Activated CD8-positive, alpha-beta memory T cell treated with anti-CD3 and anti-CD28 coated beads for 4 hours (primary cell): ENCODE results near the gene HEXIM2.
A peak's percentile ranks its signal among the peaks of the same experiment; 100 is the strongest.
"Not testable (repeated sequence)": the region's sequence is repeated elsewhere in the genome, so short reads cannot be mapped to it uniquely, and the experiment has no call there.

Source experiments
- DNase-seq, 2 donors: peaks; one replicate each; pipeline ENCODE4 v3.0.0-alpha.2; 2020; ENCODE audit warnings: low read depth in 2 of 2

HEXIM2 gene, protein sequence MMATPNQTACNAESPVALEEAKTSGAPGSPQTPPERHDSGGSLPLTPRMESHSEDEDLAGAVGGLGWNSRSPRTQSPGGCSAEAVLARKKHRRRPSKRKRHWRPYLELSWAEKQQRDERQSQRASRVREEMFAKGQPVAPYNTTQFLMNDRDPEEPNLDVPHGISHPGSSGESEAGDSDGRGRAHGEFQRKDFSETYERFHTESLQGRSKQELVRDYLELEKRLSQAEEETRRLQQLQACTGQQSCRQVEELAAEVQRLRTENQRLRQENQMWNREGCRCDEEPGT

DNA sequence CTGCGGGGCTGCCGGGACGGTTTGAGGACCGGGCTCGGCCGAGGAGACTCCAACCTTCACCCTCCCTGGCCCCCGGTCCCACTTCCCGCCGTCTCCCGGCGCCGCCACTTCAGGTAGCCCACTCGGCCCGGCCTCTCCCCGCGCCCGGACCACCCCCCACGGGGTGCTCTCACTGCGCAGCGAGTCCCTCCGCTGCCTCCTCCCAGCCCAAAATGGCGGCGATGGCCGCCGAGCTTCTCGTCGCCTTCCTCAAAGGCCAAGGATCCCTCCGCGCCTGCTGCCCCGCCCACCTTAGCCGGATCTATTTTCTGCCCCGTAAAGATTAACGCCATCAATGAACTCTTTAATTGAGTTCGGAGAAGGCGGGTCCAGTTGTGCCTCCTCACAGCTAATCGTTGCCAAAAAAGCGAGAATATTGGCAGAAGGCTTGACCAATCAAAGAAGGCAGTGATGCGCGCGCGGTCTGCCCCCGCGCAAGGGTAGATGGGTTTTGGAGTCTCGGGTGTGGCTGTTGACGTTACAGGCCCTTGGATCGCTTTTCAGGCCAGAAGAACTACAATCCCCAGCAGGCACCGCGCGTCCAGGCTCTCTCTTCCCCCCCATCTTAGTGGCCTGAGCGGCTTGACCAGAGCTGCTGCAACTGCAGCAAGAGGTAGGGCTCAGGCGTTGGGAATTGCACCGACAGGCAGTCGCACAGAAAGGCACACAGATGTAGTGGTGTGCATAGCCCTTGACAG lies at the start of gene HEXIM2:
Gene HEXIM2 (plus strand): TSS at position 588 of the 737 bp plus-strand sequence. CDS start 919 bp downstream, outside the sequence.
- DNase-seq: peak; percentile 96 to 98

DNA sequence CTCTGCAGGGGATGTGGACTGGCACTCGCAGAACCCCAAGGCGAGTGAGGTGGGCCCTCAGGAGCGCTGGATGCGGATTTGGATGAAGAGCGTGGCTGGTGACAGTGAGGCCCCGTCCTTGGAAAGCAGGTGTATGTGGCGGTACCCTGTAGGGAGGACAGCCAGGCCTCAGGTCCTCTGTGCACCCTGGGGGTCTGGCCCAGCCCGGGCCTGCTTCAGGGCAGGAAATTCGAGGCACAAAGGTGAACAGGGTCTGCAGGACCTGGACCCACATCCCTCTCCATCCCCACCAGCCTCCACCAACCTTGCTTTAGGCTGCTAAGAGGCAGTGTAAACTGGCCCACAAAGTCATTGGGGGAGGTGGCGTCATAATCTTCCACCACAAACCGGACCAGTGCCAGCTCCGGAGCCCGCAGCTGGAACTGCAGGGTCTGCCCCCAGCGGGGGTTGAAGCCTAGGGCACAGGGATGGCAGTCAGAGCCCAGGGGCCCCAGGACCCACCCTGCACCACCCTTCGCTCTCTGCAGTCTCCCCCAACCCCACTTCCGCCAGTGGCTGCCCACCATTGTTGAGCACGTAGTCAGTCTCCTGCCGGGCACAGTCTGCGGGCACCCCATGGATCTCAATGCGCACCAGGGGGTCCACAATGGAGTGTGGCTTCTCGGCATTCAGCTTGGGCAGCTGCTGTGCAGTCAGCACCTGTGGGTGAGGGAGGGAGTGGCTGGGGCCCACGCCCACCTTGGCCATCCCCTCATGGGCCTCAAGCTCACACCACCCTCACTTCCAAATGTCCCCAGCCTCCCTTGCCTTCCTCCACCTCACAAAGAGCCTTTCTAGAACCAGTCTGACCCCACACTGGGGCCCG lies 48.9 kb upstream of the HEXIM2 start:
- no peak for DNase-seq

DNA sequence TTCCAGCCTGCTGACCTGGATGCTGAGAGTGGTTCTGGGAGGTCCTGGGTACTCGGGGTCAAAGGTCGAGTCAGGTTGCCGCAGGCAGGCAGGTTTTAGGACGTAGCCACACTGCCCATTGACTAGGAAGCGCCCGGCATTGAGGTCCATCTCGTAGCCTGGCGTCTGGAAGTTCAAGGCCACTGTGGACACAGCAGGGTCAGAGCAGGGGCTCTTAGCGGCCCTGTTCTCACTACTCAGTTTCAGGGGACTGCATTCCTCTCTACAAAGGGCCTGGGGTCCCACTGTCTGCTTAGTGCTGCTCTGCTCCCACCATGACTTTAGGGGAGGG lies 48.3 kb upstream of the HEXIM2 start:
- no peak for DNase-seq

DNA sequence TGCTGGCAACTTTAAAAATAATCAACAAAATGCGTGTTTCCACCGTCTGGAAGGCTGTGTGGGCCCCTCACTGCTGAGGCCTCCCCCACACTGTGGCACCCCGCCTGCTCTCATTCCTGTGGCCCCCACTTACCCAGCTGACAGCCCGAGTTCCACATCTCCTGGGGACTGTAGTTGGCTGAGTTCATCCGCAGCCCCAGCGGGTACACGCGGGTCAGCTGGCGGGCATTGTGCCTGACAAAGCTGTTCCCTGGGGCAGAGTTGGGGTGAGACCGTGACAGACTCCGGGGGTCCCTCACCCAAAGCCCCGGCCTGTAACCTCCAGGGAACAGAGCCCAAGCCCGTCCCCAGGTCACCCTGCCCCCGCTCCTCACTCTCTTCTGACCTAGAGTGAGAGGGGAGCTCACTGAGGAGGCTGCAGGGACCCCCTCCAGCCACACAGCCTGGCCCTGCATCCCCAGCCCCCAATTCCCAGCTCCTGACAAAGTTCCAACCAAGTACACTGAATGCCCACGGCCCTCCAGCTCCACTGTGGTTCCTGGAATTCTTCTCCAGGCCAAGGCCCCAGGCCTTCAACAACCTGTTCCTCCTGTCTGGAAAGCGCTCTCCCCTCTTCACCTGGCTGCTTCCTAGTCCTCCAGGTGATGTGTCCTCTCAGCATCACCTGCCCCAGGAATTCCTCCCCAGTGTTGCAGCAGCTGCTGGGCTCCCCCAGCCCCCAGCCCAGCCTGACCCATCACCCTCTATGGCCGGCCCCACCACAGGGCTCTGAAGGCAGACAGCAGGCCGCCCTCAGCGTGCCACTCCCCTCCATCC lies 47.4 kb upstream of the HEXIM2 start:
- no peak for DNase-seq

DNA sequence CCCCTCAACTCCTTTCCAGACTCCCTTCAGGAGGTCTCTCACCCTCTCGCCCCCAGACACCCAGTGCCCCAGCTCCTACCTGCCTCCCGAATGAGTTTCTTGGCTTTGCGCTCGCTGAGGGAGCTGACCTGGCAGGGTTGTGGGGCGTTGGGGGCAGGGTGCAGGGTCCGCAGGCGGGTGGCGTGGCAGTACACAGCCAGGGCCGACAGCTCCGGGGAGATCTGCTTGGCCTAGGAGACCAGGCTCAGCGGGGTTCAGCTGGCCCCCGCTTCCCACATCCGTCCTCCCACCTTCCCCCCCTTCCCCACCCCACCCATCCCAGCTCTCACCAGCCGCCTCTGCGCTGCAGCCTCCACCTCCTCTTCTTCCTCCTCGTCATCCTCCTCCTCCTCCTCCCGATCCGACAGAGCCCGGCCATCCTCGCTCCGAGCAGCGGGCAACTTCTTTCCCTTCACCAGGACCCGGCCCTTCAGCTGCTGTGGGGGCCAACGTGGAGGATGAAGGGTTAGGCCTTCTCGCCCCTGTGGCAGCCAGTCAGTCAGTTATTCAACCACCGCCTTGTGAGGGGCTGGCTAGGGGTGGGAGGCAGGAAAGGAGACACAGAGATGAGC lies 46.6 kb upstream of the HEXIM2 start:
- DNase-seq: no peak

DNA sequence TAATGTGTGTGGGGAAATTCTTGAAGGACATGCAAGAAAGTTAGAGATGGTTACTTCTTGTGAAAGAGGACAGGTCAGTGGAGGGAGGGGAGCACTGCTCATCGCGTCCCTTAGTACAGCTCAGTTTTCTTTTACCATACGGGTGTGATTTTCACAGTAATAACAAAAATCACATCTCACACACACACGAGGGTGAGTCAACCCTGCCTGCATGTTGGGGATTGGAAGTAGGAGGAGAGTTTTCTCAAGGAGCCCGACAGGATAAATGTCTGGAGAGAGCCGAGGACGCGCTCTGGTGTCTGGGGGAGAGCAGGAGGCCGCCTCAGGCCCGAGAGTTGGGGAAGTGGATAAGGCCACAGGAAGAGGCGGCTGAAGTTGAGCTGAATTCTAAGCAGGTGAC lies 45.8 kb upstream of the HEXIM2 start:
- no peak for DNase-seq

DNA sequence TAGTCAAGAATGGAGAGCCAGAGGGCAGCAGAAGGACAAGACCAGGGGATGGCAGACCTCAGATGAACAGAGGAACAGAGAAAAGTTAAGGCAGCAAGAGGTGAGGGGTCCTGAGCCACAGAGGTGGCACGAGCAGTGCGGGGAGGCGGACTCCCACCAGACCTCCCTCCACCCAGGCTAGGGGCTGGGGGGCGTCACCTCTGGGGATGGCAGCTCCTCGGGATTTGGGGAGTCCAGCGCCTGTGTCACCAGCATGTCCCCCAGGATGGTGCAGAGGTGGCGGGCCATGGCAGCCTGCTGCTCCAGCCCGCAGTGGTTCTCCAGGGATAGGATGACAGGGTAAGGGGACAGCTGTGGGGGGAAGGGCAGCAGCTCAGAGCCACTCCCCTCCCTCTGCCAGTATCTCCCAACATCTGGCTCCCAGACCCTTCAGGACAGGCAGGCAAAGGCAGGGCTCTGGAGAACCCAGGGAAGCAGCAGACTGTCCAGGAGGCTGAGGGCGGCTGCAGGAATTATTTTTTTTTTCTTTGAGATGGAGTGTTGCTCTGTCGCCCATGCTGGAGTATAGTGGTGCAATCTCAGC lies 45.1 kb upstream of the HEXIM2 start:
- DNase-seq: no peak

DNA sequence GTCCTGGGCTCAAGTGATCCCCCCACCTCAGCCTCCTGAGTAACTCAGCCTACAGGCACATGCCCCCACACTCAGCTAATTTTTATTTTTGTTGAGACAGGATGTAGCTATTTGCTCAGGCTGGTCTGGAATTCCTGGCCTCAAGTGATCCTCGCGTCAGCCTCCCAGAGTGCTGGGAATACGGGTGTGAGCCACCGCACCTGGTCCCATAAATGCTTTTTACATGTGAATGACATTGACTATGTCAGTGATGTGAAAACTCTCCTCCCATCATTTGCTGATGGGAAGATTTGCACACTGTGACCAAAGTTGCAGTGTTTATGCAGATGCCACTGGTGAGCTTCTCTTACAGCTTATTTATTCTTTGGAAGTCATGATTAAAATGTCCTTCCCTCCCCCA lies 44.3 kb upstream of the HEXIM2 start:
- DNase-seq: no peak

DNA sequence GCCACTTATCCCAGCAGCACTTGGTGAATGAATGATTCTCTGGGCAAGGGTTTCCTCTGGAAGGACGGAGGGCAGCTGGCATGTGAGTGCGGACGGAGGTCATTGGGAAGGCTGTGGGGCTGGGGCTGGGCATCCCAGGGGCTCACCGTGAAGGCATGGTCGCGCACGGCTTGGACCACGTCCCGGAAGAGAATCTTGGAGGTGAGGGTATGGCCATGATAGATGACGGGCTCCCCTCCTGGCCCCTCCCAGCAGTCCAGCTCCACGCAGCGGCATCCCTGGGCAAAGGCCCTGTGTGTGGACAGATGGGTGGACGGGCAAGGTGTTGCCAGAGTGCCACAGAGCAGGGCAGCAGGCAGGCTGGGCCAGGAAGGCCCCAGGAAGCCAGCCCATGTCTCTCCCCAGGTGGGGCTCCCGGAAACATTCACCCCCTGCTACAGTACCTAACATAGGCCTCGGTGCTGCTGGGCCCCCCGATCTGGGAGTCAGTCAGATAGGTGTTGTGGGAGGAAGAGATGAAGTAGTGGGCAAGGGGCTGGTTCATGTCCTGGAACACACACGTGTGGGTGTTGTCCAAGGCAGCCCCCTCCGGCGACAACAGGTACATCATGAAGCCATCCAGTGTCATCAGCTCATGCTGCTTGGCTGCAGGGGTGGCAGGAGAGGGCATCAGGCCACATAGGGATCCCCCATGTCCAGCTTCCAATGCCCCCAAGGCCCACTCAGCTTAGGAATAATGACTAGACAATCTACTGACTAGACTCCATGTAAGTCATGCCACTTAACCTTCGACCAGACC lies 43.6 kb upstream of the HEXIM2 start:
- no peak for DNase-seq

DNA sequence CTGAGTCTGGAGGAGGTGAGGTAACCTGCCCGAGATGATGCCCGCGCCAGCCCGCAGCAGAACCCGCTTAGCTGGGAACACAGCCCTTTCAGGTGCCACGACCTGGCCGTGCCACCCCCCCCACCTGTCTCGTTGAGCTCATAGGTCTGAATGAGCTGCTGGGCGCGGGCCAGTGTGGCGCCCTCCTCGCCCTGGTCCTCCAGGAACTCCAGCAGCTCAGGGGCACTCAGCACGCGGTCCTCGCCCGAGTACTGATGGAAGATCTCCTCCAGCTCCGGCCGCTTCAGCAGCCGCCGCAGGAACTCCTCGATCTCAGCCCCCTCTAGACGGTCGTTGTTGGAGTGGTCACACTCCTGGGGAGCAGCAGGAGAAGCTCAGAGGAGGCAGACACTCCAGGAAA lies 43.0 kb upstream of the HEXIM2 start:
- DNase-seq: no peak

DNA sequence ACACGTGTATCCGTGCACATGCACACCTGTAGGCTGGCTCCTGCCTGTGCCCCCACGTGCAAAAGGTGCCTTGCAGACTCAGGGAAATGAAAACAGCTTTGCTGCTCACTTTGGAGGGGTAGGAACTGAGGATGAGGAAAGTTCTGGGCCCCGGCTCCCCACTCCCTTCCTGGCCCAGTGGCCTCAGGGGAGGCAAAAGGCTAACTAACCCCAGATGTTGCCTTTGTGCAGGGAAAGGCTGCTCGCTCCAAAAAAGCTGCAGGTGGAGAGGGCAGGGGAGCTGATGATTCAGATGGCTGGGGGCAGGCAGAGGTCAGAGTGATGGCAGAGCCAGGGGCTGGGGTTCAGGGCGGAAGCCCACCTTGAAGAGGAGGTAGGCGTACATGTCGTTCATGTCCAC lies 41.7 kb upstream of the HEXIM2 start:
- no peak for DNase-seq

DNA sequence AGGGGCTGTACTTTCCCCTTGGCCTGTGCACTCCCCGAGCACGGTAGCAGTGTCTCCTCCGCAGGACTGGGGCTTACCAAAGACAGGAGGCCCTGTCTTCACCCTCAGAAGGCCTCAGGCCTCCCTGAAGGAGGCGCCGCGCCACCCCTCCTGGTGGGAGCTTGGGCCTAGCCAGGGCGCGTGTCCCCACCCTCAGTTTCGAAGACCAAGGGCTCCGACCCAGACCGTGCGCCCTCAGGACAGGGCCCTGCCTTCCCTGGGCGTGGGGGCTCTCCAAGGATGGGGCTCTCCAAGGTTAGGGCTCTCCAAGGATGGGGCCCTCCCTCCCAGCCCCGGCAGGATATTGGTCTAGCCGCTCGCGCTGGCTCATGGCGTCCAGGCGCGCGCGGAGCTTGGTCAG lies 41.1 kb upstream of the HEXIM2 start:
- DNase-seq: no peak

DNA sequence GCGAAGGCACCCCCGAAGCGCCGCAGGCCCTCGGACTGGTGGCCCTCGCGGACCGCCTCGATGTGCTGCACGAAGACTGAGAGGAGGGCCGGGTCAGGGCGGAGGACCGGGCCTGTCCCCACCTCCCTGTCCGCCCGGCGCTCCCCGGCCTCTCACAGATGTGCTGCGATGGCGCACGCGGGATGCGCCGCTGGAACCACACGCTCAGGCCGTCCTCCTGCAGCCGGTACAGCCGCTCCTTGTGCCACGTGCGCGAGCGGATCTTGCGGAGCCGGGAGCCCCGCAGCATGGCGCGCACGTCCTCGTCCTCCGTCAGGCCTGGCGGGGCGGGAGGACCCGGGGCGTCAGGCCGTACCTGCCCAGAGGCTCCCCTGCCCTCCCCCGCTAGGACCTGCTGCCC lies 40.6 kb upstream of the HEXIM2 start:
- DNase-seq: no peak

DNA sequence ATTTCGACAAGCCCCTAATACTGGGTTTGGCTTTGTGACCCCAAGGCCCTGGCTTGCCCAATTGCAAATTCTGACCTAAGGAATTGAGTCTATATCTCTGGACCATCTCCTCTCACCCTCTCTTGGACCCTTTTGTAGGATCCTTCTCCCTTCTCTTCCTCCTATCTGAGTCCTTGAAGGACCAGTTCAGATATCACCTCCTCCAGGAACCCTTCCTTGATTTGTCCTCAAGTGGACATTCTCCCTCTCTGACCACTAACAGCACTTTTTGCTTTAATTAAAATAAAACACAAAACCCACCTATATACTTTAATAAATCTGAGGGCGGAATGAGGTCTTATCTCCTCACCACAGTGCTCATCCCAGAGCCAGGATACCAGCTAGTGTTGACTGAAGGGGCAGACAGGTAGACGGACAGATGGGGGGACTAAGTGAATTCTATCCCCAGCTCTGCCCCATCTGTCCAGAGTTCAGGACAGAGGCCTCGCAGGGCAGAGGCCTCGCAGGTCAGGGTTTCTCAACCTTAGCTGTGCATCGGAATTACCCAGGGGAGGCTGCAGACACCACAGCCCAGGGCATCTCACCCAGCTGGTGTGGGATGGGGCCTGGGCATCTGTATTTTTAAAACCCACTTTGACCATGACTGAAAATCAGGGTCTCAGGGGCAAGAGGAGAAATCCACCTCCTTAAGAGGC lies 38.5 kb upstream of the HEXIM2 start:
- no peak for DNase-seq

DNA sequence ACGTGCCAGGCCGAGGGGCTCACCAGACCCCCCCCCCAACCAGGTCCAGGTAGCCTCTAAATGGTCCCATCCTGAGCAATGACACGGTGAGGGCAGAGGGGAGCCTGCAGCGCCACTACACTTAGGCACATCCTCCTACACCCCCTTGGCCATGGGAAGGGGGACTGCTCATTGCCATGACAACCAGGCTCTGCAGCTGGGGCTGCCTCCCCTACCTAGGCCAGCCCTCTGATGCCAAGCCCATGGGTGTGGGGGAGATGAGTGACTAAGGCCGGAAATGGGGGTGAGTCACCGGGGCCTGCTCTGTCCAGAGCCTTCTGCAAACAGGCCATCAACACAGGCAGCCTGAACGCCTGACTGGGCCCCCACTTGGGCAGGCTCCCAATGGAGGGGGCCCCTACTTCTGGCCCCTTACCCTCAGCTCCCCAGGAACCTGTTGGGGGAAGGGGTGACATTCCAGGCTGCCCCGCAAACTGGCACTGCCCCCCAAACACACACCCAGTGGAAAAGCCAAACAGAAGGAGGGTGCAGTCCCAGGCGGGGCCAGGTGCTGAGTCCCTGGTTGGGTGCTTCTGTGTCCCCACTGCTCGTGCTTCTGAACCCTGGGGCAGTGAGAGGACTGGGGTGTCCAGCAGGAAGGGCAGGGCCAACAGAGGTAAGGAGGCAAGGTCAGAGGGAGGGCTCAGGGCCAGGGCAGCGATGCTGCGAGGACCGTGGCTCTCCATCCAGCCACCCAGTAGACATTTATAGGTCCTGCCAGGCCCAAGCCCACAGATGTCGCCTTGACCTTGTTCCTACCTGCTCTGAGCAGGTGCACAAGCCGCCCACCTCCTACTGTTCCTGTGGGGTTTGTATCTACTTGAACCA lies 37.5 kb upstream of the HEXIM2 start:
- DNase-seq: no peak

DNA sequence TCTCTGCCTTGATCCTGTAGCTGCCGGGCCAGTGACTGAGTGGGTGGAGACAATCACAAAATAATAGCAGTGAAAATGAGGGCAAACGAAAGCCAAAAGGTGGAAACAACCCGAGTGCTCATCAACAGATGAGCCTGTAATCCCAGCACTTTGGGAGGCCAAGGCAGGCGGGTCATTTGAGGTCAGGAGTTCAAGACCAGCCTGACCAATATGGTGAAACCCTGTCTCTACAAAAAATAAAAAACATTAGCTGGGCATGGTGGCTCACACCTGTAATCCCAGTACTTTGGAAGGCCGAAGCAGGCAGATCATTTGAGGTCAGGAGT lies 36.9 kb upstream of the HEXIM2 start:
- DNase-seq: not testable (repeated sequence)

DNA sequence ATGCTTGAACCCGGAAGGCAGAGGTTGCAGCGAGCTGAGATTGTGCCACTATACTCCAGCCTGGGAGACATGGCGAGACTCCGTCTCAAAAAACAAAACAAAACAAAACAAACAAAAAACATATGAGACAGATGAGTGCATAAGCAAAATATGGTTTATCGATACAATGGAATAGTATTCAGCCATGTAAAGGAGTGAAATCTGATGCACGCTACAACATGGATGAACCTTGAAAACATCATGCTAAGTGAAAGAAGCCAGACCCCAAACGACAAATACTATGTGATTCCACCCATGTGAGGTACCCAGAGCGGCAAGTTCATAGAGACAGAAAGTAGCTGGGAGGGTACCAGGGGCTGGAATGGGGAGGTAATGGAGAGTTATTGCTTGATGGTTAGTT lies 36.2 kb upstream of the HEXIM2 start:
- DNase-seq: no peak

DNA sequence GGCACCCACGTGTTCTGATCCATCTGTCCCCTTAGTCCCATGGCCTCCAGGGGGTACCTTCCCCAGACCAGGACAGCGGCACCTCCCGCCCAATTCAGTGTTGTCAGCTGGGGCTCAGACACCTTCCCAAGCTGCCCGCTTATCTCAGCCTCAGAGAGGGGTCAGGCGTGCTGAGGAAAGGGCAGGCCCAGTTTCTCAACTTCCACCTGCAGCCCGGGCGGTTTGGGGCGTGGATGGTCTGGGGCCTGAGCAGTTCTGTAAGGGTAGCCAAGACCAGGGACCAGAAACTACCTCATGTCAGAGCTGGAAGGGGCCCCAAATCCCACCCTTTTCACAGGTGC lies 34.5 kb upstream of the HEXIM2 start:
- no peak for DNase-seq
